ENCODE data around the gene STX18.
A peak's percentile ranks its signal among the peaks of the same experiment; 100 is the strongest.
"Not testable (repeated sequence)": the region's sequence is repeated elsewhere in the genome, so short reads cannot be mapped to it uniquely, and the experiment has no call there.

Gene STX18

GRCh38 chr4:4477391-4477790 is 64.5 kb downstream of the STX18 start:
- DNase-seq, result no peak

GRCh38 chr4:4474476-4474875 is 67.4 kb downstream of the STX18 start:
- DNase-seq, result no peak

- DNase-seq, result no peak
Measured at GRCh38 chr4:4472344-4472958, 69.4 kb downstream of the STX18 start.

DNA sequence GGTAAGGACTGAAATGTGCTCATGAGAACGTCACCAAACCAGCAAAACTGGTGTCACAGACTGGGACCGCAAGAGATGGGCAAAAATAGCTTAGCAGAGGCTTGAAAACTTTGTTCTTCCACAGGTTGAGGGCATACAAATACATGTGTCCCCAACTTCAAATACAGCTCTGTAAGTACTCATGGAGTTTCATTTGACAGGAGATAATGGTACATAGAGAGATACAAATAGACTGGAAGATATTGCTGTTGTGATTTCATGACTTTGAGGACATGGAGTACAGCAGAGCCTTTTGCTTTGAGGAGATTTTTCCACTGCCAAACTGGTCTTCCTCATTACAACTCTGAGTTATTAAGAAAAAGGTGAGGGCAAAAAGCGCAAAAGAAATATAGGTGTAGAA is 70.7 kb downstream of the STX18 start:
- DNase-seq, result no peak

- no peak for DNase-seq
Measured at GRCh38 chr4:4470208-4470607, 71.6 kb downstream of the STX18 start.

- DNase-seq, result not testable (repeated sequence)
Measured at GRCh38 chr4:4465238-4465637, 76.6 kb downstream of the STX18 start.

DNA sequence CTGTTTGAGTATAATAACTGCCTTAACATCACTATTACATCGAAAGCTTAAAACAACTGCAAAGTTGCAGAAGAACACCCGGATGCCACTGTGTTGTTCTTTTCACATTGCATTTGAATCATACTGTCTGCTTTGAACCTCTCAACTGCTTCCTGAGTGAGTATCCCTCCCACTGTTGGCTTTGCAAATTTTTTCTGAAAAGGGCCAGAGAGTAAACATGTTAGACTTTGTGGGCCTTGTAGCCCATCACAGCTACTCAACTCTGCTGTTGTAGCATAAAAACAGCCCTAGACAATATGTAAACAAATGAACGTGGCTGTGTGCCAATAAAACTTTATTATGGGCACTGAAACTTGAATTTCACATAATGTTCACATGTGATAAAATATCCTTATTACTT is 78.9 kb downstream of the STX18 start:
- DNase-seq, result no peak

DNA sequence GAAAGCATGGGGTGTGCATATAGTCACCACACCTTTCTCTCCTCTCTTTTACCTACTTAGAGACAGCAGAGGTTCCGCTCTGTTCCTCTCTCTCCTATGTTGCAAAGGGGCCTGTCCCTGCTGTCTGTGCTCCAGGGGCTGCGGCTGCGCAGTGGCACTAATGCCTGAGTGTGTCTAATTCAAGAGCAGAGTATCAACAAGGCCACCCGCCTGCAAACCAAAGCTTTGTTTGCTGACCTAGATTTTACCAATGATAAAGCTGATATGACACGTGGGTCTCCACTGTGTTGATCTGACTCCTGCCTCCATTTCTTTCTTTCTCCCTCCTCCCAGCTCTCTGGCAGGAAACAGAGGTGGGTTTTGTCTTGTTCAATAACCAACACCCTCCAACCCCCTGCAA is 80.0 kb downstream of the STX18 start:
- no peak for DNase-seq

DNA sequence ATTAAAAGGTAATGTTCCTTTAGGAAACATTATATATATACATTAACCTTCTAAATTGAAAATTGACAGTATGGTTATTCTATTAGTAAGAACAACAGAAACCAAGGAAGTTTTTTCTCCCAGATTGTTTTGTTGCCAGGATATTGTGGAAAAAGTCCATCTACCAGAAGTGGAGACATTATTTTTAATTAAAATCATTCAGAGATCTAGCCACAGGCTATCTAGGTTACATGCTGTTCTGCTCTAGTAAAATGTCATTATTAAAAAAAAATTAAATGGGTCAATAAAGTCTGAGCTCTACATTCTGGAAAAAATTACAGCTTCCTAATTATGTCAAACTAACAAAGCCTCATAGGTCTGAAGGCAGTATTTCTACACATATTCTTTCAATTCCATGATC is 80.7 kb downstream of the STX18 start:
- no peak for DNase-seq

DNA sequence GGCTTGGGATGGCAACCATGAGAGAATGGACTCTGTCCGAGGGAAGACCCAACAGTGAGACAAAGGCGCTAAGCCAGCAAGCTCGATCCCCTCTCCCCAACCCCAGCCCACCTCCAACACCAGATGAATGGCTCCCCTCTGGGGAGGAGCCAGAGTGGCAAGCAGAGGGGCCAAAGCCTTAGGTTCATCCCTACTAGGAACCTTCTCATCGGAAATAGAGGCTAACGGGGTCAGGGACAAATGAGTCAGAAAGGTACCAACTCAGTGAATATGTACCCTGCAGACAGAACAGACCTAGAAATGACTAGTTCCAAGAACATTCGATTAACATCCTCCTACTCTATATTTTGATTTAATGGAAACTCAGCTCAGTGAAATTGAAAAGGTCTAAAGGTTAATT is 81.1 kb downstream of the STX18 start:
- no peak for DNase-seq

GRCh38 chr4:4459181-4459580 is 82.7 kb downstream of the STX18 start:
- no peak for DNase-seq

DNA sequence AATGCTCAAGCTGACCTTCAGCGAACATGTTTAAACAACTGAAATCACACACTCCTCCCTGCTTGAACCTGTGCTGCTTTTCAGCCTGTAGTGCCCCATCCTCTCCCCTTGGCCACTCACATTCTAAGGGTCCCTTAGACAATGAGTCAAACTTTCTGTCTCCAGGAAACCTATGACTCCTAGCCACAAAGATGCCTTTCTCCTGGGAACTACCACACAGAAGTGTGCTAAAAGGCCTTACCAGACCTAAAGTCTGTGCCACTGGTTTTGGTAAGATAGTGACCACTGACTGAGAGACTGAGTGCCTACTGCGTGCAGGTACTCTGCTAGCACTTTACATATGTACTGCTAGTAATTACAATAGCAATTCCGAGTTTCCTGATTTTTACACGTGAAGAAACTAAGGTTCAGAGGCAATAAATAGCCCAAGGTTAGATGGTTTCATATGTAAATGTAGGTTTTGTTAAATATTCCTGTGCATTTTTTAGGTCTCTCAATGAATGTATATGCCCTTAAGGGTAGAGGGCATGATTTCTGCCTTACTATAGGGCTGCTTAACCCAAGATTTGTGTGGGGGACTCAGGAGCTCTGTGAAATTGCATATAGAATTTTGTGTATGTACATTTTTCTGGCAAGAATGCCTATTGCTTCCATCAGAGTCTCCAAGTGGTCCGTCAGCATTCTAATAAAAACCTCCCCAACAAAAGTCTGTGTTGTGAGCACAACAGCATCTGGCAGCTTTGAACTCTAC is 83.9 kb downstream of the STX18 start:
- DNase-seq, result peak in 1 of 2 experiments; percentile 5

DNA sequence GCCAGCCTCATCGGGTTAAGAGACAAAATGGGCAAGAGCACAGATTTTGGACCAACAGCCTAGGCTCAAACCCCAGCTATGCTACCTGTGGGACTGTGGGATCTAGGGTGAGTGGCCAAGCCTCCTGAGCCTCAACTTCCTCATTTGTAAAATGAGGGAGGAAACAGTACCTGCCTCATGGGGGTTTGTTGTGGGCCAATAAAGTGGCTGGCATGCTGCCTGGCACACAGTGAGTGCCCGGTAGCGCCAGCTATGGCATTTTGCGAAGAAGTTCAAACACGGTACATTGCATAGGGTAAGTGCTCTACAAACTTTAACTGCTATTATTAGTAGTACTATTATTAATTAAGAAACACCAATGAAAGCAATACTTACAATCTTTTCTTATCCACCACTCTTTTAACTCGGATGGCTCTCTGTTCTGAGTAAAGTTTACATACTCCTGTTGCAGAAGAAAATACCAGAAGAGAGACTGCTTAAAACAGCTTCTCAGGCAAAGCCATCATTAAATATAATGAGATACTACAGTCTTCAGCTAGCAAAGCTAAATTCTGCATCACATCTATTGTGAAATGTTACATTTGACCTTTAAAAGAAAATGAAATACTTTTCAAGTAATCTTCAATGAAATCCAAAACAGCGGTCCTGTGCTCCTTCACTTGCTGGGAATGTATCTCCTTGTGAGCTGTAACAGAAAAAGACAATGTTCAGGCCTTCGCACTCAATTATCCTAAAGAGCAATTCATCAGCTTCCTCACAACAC is 84.9 kb downstream of the STX18 start:
- DNase-seq, result no peak

DNA sequence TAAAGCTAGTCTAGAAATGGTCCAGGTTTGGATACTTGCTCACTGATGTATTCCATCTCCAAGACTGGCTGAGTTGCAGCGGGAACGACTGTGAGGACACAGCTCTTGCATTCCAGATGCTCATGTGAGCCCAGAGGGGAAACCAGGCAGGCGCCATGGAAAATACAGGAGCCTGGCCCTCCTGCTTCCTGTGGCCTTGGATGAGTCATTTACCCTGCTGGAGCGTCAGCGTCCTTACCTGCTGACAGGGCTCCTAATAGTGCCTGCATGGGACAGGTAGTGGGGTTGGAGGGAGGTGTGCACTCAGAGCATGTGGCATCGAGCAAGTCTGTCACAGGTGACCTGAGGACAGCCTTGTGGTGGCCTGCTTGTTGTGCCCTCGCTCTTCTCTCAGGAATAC is 85.5 kb downstream of the STX18 start:
- DNase-seq, result no peak

DNA sequence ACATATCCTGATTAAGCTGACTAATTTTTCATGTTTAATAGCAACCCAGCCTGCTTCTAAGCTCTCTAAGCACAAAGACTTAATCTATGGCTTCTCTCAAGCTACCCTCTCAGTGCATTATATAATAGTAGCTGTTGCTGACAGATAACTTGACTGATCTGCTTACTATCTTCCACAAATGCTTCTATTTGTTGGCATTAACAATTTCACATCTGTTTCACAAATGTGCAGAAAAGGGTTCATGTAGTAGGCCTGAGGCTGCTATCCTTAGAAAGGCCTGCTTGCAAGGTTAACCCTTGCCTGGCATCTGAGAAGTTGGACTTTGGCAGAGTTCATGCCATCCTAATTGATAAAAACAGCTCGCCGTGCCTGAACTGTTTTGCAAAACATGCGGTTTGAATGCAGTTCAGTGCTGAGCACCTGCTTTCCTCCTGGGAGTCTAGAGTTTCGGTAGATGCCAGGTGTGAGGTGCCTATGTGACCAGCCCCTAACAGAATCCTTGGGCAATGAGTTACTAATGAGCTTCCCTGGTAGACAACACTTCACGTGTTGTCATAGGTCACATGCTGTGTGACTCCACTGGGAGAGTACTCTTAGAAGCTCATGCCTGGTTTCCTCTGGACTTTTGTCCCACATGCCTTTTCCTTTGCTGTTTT is 86.5 kb downstream of the STX18 start:
- DNase-seq, result no peak

DNA sequence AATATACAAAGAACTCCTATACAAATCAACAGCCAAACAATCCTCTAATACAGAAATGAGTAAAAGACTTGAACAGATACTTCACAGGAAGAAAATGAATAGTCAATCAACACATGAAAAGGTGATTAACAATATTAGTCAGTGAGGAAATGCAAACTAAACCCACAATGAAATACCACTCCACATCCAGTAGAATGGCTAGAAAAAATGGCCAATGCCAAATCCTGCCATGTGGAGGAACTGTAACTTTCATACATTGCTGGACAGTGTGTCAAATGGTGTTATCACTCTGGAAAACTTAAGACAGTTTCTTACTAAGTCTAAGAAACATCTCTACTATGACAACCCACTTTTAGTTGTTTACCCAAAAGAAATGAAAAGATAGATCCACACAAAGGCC is 95.4 kb downstream of the STX18 start:
- peak in 1 of 2 experiments; percentile 6 for DNase-seq

DNA sequence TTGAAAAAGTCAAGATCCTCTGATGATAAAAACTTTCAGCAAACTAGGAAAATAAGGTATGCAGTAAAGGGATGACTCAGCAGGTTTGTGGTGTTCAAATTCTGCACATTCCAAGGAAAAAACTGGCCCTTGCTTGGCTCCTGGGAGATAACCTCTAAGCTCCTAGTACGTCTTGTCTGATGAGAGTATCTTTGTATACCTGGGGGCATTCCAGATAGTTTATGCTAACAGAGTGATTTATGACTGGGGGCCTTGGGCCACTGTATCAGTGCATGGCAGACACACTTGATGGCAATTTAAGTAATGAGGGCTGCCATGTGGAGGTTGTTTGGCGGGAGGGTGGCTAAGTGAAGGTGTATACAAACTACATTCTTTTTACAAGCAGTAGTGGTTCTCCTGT is 98.0 kb downstream of the STX18 start:
- DNase-seq, result peak in 1 of 2 experiments; percentile 17

DNA sequence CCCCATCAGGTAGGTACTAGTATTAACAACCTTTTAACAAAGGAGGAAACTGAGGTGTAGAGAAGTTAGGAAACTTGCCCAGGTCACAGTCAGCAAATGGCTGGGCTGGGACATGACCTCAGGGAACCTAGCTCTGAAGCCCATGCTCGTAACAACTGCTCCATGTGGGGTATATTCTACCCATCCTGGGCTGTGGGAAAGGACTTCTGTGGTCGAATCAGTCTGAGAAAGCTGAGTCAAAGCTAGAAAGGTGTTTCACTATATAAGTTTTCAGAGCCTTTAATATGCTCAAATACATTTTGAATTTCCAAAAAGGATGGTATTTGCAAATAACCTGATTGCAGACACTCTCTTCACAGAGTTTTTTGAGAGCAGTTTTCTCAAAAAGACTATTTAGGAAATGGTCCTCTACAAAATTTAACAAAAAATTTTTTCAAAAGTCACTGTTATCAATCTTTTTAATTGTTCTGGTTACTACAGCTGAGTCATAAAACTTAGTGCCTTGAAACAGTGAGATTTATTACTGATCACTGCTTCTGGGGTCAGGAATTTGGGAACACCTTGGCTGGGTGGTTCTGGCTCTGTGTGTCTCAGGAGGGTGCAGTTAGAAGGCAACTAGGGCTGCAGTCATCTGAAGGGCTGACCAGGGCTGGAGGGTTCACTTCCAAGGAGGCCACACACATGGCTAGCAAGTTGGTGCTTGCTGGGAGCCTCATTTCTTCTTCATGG is 101.4 kb downstream of the STX18 start:
- DNase-seq, result no peak

DNA sequence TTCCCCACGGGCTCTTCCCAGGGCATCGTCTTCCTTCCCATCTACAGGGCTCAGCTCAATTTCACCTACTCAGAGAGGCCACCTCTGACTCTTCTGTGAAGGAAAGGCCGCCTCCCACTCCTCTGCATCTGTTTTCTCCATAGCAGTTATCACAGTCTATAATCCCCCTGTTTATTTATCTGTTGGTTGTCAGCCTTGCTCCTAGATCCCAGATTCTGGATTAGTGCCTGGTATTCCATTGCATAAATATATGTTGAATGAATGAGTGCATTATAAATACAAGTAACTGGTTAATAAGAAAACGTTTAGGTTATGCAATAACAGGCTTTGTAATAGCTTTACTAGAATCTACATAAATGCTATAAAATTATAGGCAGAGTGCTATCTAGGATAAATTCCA is 102.1 kb downstream of the STX18 start:
- no peak for DNase-seq

- no peak for DNase-seq
Measured at GRCh38 chr4:4438891-4439290, 103.0 kb downstream of the STX18 start.

DNA sequence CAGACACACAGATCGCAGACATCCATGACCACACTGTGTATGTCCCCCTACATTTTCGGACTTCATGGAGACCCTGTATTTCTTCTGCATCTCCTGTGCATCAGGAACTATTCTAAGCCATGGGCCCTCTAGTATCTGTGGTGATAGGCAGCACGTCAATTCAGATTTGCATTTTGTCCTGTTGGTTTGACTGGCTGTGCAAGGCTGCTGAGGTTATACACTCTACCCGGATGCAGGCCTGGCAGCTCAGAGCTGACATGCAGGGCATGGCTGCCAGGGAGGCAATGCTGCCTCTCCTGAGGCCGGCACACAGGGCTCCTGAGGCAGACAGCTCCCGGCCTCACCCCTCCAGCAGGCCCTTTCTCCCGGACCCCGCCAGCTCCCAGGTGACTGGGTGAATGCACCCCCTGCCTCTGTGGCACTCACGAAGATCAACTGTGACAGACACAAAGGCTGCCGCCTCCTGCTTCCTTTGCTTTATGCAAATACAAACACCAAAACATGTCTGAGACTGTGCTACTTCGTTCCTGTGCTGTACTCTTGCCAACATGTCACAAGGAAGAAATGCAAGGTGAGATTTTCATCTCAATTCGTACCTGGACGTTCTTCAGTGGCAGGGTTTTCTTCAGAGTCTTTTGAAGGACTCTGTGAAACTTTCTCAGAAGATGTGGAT is 103.9 kb downstream of the STX18 start:
- no peak for DNase-seq

DNA sequence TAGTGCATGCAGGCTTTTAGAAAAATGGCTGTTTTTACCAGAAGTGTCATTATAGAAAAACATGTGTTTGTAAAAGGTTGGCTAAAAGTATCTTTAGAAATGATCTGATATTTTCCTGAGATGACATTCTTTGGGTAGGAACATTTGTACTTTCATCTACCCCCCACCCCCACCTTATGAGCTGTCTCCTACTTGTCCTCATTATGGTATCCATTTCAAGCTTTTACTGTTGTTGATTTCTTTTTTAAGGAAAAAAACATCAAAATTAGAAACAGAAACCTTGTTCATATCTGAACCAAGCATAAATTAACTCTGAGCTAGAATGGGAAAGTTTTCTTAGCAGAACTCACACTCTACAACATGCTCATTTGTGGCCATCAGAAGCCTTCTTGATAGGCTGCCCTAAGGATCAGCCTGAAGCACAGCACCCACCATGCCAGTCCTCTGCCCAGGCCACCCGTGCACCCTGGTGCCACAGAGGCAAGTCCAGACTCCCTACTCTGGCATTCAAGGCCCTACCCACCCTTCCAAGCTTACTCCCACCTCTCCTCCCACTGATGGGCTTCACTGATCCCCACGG is 105.5 kb downstream of the STX18 start:
- no peak for DNase-seq

Measured in SW 1271 (cell line).